Fibroblast of skin of left quadriceps (primary cell): Measurements from ENCODE around the gene SKAP2.

Source experiments
- DNase-seq, 2 experiments: peaks; one replicate each; pipeline ENCODE4 v3.0.0-alpha.2; 2013; ENCODE audit warnings: low read depth in 2 of 2

The SKAP2 gene

GRCh38 chr7:26864309-26865093 lies at the start of gene SKAP2:
TSS of gene SKAP2 (minus strand) at chr7:26864590. CDS start at chr7:26864429, 161 bp downstream.
- DNase-seq: peak; percentile 96 to 97

DNA sequence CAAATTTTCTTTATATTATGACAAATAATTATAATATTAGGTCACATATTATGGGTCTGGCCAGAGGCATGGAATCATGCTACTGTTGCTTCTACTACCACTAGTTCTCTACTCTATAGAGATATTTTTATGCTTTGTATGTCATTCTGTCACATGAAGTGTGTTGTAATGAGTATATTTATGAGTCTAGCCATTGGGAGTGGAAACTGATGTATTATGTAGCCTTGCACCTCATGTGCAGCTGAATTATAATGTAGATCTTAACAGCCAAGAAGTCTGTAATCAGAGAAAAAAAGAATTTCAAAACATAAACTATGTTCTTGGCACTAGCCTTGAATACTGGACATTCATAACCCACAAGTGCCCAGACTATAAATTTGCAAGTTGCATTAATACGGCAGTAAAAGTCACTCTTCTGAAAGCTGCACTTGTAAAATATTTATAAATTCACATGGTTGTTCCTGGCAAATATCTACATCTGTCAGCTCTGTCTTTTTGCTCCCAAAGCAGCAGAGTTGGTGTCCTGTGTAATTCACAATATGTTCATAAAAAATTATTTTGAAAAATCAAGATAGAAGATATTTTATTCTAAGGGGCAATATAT lies 48.6 kb upstream of the SKAP2 start:
- DNase-seq: no peak

GRCh38 chr7:26912338-26912737 lies 47.9 kb upstream of the SKAP2 start:
- no peak for DNase-seq

GRCh38 chr7:26910221-26910620 lies 45.8 kb upstream of the SKAP2 start:
- DNase-seq: no peak

DNA sequence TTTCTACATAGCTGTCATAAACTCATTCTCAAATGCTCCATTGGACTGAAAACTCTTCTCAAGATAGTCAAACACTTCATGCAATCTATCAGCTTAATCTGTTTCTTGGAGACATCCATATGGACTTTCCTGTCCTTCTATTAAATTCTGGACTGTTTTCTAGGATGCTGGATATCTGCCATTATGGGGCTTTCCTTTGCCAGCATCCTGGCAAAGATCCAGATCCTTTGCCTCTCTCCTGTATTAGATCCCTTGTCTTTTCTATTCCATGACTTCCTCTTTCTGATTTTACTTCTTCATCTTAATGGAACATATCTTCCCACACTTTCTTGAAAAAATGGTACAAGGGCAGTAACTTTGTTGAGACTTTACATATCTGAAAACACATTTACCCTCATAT lies 35.9 kb upstream of the SKAP2 start:
- no peak for DNase-seq

DNA sequence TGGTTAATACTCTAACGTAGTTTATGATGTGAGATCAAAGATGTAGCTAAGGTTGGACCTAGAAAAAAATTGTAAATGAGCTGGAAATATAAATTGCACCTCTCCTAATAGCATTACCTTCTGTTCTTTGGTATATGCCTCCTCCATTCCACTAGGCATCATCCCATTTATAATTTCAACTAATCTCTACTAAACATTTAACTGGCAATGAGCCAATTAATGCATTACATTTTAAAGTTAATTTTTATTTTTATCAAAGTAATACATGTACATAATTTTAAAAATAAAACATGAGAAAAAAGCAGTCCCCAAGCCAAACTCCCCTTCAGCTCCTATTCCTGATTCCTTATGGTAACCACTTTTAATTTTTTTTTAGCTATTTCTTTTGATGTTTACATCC lies 35.1 kb upstream of the SKAP2 start:
- no peak for DNase-seq

GRCh38 chr7:26898891-26899290 lies 34.5 kb upstream of the SKAP2 start:
- no peak for DNase-seq

DNA sequence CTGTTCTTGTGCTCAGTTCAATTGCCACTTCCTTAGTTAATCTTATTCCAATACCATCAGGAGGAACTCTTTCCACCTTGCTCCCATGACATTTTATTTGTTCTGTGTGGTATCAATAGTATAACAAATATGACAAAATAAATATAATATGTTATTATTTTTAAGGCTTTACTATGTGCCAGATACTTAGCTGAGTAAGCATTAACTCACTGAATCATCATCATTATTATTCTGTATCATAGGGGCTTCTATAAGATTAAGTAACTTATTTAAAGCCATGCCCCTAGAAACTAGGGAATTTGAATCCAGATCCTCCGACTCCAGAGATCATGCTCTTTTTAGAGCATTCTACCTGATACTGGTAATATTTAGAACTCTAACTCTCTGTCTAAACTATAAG lies 33.5 kb upstream of the SKAP2 start:
- DNase-seq: no peak

DNA sequence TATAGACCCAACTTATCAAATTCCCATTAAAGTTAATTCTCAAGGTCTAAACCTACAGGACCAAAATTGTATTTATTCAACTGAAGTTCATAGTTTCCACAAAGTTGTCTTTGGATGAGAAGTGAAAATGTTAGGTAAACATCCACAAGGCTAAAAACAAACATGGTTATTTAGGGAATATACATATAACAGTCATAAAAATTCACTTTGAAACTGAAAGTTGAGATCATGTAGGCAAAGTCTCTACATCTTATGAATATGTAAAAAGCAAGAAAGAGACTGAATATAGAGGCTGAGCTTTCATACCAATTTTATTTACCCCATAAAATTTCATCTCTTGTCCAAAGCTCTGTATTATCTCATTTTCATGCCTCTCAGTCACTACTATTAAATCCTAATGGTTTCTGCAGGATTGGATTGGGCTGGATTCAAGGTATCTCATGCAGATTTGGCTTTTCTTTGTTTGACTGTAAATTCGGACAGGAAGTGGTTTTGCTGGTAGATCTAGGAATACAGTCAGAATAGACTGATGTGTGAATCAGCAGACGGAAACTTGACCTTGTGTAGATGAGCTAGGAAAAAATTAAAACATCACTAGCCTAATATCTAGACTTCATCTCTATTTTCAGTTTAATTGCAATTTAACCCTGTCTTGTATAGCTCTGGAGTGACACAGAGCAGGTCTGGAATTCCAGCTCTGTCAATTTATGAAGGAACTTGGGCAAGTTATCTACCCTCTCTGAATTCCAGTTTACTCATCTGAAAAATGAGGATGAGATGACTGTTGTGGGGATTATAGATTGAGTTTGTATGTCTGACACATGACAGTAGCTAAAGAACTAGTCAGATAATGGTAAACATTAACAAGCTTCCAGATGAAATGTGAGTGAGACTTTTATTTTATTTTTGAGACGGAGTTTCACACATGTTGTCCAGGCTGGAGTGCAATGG lies 27.3 kb upstream of the SKAP2 start:
- no peak for DNase-seq

- DNase-seq: no peak
Measured at GRCh38 chr7:26880852-26881251, 16.5 kb upstream of the SKAP2 start.

- DNase-seq: no peak
Measured at GRCh38 chr7:26879671-26880070, 15.3 kb upstream of the SKAP2 start.

DNA sequence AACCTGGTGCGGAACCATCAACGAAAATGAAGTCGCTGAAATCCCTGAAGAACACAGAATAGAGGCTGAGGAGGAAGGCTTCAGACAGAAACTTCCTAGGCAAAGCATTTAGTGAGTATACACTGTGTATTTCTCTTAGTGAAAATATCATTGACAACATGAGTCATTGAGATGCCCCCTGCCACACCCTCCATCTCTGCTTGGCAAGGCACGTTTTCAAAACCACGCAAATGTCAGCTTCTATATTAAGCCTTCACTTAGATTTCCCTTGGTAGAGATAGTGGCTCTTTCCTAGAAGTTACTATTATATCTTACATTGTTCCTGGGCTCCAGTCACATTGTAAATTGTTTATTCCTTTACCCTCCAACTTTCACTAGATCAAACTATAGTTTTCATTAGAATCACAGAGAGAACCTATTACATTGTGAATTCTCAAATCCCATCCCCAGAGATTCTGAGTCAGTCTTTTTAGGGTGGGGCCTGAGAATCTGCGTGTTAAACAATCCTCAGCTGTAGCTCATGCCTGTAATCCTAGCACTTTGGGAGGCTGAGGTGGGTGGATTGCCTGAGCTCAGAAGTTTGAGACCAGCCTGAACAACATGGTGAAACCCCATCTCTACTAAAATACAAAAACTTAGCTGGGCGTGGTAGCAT lies 4.6 kb upstream of the SKAP2 start:
- no peak for DNase-seq

GRCh38 chr7:26865094-26865388 lies 651 bp upstream of the SKAP2 start:
- DNase-seq: no peak

DNA sequence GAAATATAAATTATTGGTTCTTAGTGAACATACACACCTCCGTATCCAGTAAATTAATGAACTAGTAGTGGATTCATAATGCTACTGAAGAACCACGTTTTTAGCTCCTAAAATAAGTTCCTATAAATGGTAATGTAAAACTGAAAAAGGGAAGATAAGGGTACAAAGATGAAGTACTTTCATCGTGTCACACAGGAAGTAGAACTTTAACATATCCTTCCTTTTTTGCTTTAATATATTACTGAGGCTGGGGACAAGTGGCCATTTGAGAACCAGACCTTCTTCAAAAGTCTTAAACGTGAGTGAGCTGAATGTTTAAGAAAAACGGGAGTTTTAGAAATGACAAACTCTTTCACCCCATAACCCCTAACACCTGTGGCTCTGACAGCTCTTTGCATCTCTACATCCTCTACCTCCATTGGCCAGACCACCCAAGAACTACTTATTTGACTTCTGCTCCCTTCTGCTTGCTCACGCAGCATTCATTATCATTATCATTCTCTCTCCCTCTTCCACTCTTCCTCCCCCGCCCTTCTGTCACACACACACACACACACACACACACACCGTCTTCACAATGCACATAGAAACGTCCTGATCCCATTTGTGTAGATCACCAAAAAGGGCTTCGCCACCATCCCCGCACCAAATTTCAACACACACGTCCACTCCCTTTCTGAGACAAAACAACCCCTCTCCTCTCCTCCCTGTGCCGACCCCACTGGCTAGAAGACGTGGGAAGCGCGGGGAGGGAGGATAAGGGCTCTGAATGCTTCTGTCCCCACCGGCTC lies 677 bp downstream of the SKAP2 start:
- no peak for DNase-seq

DNA sequence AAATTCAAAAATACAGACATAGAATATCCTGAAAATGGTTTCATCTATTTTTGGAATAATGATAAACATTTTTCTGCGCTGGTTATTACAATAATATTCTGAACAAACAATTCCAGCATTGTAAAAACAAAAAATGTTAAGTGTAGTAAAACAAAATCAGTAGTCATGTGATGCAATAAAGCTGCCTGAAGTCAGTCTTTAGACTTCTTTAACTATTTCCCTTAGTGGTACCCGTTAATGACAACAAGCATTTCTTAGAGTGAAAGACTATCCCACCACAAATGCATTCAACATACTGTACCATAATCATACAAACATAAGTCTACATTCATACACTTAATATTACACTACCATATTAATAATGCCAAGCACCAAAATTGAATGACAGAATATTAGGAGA lies 1.6 kb downstream of the SKAP2 start:
- no peak for DNase-seq

DNA sequence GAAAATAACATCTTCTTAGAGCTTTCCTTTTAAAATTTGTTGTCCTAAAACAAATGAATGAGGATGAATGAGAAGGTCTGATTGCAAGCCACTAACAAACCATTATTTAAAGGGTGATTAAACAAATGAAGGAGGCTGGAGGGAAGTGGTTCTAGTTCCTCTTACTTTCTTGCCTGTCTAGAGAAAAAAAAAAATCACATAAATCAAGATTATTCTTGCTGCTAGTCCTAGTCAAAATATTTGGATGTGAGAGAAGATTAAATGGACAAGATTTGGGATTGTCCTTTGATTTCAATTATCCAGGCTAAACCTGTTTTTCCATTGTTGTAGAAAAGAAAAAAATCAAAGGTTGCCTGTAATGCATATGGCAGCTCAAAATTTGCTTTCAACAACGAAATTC lies 3.3 kb downstream of the SKAP2 start:
- DNase-seq: no peak

GRCh38 chr7:26860361-26860760 lies 4.0 kb downstream of the SKAP2 start:
- DNase-seq: no peak

DNA sequence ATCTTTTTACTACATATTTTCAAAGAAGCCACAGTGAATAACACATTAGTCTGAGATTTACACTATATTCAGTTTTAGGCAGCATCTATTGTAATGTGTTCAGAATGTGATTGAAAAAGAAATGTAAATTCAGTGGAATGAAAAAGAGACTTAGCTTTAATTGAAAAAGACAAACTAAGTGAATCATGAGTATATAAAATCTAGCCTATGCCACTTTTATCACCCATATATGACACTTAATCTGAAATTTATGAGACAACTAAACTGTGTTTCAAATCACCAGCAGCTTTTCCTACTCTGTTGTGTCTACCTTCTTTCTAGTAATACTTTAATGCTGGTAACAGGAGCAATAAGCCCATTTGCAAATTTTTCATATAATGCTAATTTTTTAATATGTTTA lies 4.7 kb downstream of the SKAP2 start:
- no peak for DNase-seq

- DNase-seq: no peak
Measured at GRCh38 chr7:26858735-26859134, 5.7 kb downstream of the SKAP2 start.

DNA sequence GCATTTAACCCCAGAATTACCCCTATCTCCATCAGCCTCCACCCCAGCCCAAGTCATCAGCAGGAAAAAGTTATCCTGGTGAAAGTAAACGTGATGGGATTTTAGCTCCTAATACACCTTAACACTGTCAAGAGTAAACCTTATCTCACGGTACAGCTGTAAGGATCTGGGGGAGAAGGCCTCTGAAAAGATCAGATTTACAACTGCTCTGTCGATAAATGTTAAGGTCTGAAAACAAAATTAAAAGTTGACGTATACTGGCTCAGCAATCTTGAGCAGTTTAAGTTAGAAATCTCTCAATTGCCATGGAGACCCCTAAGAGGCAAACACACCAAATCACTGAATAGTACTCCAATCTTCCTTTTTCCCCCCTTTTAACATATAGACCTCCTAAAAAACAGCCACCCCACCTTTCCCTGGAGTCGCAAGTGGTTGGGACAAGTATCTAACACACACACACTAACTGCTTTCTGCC lies 6.1 kb downstream of the SKAP2 start:
- no peak for DNase-seq
